Transverse colon (tissue), 4 donors: ENCODE measurements around the gene SOD3. TPM values are rescaled to one million over a fixed set of nuclear protein-coding genes. Genes with fewer than 3 reads are reported as not detected.

Source experiments
- DNase-seq: peaks from one replicate; pipeline ENCODE4 v3.0.0-alpha.2; 2019
- H3K27ac ChIP-seq, 4 donors: fragments of 200-600 bp; sonication (generic); 2 replicates each; pipeline ENCODE4 v1.5.1; 2016 to 2018; ENCODE audit warnings: inconsistent platforms in 4 of 4
- H3K27me3 ChIP-seq: fragments of 200-600 bp; sonication (generic); 2 replicates; pipeline ENCODE4 v1.5.1; 2017; ENCODE audit warnings: inconsistent platforms
- H3K36me3 ChIP-seq, 4 donors: fragments of 200-600 bp; sonication (generic); 2 replicates each; pipeline ENCODE4 v1.5.1; 2017 to 2019; ENCODE audit warnings: inconsistent platforms in 4 of 4
- H3K4me1 ChIP-seq, 4 donors: fragments of 200-600 bp; sonication (generic); 2 replicates each; pipeline ENCODE4 v1.5.1; 2017 to 2020; ENCODE audit warnings: inconsistent platforms in 4 of 4
- H3K4me3 ChIP-seq, 4 donors: fragments of 200-600 bp; sonication (generic); 1 replicate in 1 of 4; 2 replicates in 3 of 4; pipeline versions ENCODE4 v1.5.1 to v1.6.1; 2017 to 2019; ENCODE audit warnings: inconsistent platforms in 4 of 4
- H3K9me3 ChIP-seq, 2 donors: fragments of 200-600 bp; sonication (generic); 2 replicates each; pipeline ENCODE4 v1.5.1; 2017 to 2019; ENCODE audit warnings: inconsistent platforms in 2 of 2
- EP300 ChIP-seq: sonication (generic); formaldehyde crosslinking; IDR thresholded peaks from one replicate; pipeline ENCODE4 v1.6.1; 2017; ENCODE audit warnings: antibody characterized with exemption, low read depth
- POLR2A ChIP-seq: fragments of 450-650 bp; IDR thresholded peaks from one replicate; pipeline ENCODE4 v1.6.1; 2016; ENCODE audit warnings: antibody characterized with exemption, mild to moderate bottlenecking, moderate library complexity
- POLR2AphosphoS5 ChIP-seq, 3 donors: sonication (generic); formaldehyde crosslinking; IDR thresholded peaks; one replicate each; pipeline ENCODE4 v1.6.1; 2016; ENCODE audit warnings: antibody characterized with exemption in 3 of 3
- WGBS, 2 donors: methylation state at CpG; one replicate each; pipeline ENCODE4 v1.1.5; 2018; ENCODE audit warnings: low coverage in 1 of 2; 5-methylcytosine and 5-hydroxymethylcytosine counted together
- in situ Hi-C, 4 donors: fragments of 200-750 bp; cut with MboI; loops; one replicate each; pipeline versions ENCODE4 v1.15.0 to v1.15.1; 2017; ENCODE audit warnings: low sequenced_read_pairs in 3 of 4, low pct_ligation_motif_present in 1 of 4, low pct_unique_long_range_greater_than_20kb in 1 of 4
- intact Hi-C: fragments of 100-400 bp; cut with DNase I; formaldehyde crosslinking; loops from one replicate; pipeline ENCODE4 v1.15.1; 2023; ENCODE audit warnings: low total_unique reads
- total RNA-seq, 4 donors: library from RNA; depleted of rRNA; stranded (reverse); fragments of >200 nt; gene quantifications; one replicate each; pipeline ENCODE4 v1.1.0, GENCODE V29; 2016
- TF ChIP-seq, protein P1 (sequence below), 5 experiments: fragments of 200-600 bp in 3 of 5; fragments of 450-650 bp in 2 of 5; sonication (generic) in 3 of 5; IDR thresholded peaks; 1 replicate in 2 of 5; 2 replicates in 3 of 5; pipeline ENCODE4 v1.5.1; 2016 to 2017; ENCODE audit warnings: antibody characterized with exemption in 5 of 5, inconsistent platforms in 3 of 5, mild to moderate bottlenecking in 2 of 5, moderate library complexity in 1 of 5

SOD3 gene
- total RNA-seq, 4 donors from 2014 or later, result 27.7 to 112 (median 71.7) TPM

DNA sequence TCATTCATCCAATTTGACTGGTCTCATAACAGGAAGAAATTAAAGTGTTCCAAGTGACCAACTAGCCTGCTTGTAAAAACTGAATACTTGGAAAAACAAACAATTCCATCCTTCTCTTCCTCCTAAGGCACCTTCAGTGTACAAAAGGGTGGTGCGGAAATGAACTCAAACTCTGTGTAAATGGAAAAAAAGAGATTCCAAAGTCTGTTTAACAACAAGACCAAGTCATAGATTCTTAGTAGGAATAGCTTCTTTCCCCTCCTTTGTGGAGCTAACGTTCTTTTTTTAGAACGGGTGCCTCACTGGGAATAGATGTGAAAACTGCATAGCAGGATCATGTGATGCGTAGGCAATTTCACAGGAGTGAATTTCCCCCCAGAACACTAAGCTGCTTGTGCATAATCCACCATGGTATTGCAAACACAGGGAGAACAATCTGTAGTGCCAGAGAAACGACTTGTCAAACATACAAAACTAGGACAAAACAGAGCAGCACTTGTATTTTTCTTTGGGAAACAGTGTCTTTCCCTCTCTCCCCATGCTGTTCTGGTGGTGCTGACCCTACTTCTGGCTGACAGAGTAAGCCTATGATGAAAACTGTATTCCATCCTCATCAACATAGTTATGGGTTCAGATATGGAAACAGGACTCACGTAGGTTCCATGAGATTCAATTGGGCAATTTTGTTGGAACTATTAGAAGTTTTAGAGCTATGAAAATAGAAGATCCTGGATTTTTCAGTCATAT is 13.2 kb upstream of the SOD3 start:
- in situ Hi-C loops, result no loop called here
- Histone ChIP-seq H3K27ac (peak overlapping the region; percentile 54 to 79 (median 66)), H3K27me3 (no peaks in the 10 kb centered on the region), H3K9me3 (peaks cover 2% of the 10 kb centered on the region in 2 donors), H3K4me3 (no peak overlapping the region), H3K4me1 (peaks cover 11 to 43% (median 27%) of the 10 kb centered on the region in 4 donors), H3K36me3 (no peaks in the 10 kb centered on the region)
- intact Hi-C loops, result no loop called here
- 25 to 29% methylated on average over 5 to 6 of the region's 6 CpGs for WGBS, 2 donors
- TF ChIP-seq, protein P1, sequence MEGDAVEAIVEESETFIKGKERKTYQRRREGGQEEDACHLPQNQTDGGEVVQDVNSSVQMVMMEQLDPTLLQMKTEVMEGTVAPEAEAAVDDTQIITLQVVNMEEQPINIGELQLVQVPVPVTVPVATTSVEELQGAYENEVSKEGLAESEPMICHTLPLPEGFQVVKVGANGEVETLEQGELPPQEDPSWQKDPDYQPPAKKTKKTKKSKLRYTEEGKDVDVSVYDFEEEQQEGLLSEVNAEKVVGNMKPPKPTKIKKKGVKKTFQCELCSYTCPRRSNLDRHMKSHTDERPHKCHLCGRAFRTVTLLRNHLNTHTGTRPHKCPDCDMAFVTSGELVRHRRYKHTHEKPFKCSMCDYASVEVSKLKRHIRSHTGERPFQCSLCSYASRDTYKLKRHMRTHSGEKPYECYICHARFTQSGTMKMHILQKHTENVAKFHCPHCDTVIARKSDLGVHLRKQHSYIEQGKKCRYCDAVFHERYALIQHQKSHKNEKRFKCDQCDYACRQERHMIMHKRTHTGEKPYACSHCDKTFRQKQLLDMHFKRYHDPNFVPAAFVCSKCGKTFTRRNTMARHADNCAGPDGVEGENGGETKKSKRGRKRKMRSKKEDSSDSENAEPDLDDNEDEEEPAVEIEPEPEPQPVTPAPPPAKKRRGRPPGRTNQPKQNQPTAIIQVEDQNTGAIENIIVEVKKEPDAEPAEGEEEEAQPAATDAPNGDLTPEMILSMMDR (IDR thresholded peaks at IDR 0.05), result no peak
- peak; percentile 12 to 52 (median 23) for TF ChIP-seq POLR2AphosphoS5 (IDR thresholded peaks at IDR 0.05)
- no peak for TF ChIP-seq EP300
- no peak for TF ChIP-seq POLR2A
- DNase-seq, result no peak

DNA sequence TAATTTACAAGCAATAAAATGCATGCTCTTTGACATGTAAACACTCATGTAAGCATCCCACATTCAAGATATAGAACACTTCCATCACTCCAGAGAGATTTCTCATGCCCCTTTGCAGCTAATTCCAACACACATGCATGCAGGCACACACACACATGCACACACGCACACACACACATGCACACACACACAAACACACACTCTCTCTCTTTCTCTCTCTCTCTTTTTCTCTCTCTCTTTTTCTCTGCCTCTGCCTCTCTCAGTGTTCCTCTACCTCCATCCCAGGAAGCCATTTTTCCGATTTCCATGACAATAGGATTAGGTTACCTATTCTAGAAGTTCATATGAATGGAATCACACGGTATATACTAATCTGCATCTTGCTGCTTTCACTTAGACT is 11.9 kb upstream of the SOD3 start:
- H3K4me3 ChIP-seq, result no peak overlapping the region
- peaks cover 2 to 4% of the 10 kb centered on the region in 2 donors for H3K9me3 ChIP-seq
- WGBS, 2 donors, result 66 to 84% methylated on average over 3 of the region's 3 CpGs
- no peak overlapping the region for H3K27ac ChIP-seq
- intact Hi-C loops (no loop called here), in situ Hi-C loops (no loop called here)
- H3K4me1 ChIP-seq, result peaks cover 11 to 43% (median 27%) of the 10 kb centered on the region in 4 donors
- no peaks in the 10 kb centered on the region for H3K27me3 ChIP-seq
- no peaks in the 10 kb centered on the region for H3K36me3 ChIP-seq
- no peak for DNase-seq
- TF ChIP-seq POLR2A (no peak), EP300 (no peak), POLR2AphosphoS5 (IDR thresholded peaks at IDR 0.05) (no peak)
- TF ChIP-seq, protein P1 (IDR thresholded peaks at IDR 0.05), result no peak

DNA sequence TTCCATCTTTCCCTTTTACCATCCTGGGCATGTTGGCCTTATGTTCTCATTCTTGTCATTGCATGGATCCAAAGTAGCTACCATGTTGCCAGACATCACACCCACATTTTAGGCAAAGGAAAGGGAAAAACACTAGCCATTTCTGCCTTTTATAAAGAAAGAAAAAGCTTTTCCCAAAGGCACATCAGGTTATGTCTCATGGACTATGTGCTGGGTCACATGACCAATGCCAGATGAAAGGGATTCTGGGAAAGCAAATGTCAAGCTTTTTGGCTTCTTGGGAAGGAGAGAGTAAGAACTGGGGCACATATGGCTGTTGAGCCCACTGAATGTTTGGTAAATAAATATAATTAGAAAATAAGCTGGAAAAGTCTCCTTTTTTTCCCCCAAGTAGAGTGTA is 4.3 kb upstream of the SOD3 start:
- H3K36me3 ChIP-seq, result no peaks in the 10 kb centered on the region
- no peak overlapping the region for H3K4me3 ChIP-seq
- peaks cover 1 to 4% of the 10 kb centered on the region in 2 donors for H3K9me3 ChIP-seq
- TF ChIP-seq POLR2AphosphoS5 (IDR thresholded peaks at IDR 0.05) (no peak), POLR2A (no peak), EP300 (no peak)
- TF ChIP-seq, protein P1 (IDR thresholded peaks at IDR 0.05), result no peak
- H3K27me3 ChIP-seq, result no peaks in the 10 kb centered on the region
- in situ Hi-C loops (no loop called here), intact Hi-C loops (no loop called here)
- no peak for DNase-seq
- H3K27ac ChIP-seq, result no peak overlapping the region
- peaks cover 0 to 30% (median 14%) of the 10 kb centered on the region in 4 donors for H3K4me1 ChIP-seq

DNA sequence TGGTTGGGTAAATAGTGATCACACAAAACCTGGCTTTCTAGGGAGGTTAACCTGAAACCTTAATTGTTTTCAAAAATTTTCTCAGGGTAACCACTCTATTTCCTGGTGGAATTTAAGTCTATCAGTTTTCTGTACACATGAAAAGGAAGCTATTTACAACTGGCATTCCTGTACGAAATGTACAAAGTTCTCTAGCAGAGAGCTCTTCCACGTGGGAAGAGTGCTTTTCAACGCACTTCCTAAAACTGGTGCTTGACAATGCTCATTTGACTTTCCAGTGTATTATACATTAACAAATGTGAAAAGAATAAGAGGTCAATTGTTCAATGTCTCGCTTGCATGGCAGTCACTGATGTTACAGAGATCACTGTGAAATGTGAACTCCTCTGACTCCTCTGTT is 2.8 kb upstream of the SOD3 start:
- DNase-seq, result no peak
- Histone ChIP-seq H3K27ac (no peak overlapping the region), H3K4me1 (peaks cover 0 to 32% (median 16%) of the 10 kb centered on the region in 4 donors), H3K36me3 (no peaks in the 10 kb centered on the region), H3K27me3 (no peaks in the 10 kb centered on the region), H3K9me3 (no peaks in the 10 kb centered on the region), H3K4me3 (no peak overlapping the region)
- TF ChIP-seq, protein P1 (IDR thresholded peaks at IDR 0.05), result no peak
- TF ChIP-seq POLR2A (no peak), POLR2AphosphoS5 (IDR thresholded peaks at IDR 0.05) (no peak), EP300 (no peak)
- 43 to 61% methylated on average over 4 of the region's 4 CpGs for WGBS, 2 donors
- intact Hi-C loops (no loop called here), in situ Hi-C loops (no loop called here)
